Lung (tissue), 12 donors: ENCODE data around the gene SCMH1. TPM values are rescaled to one million over a fixed set of nuclear protein-coding genes. Genes with fewer than 3 reads are reported as not detected.

ENCODE experiments used
- ATAC-seq: fragments of 200-7000 bp; cut with Tn5 transposase; one replicate; pipeline ENCODE4 v1.9.1; 2020; ENCODE audit warnings: moderate number of reproducible peaks; ENCODE audit not compliant: insufficient read depth, low FRiP score
- DNase-seq, 3 donors: peaks; one replicate each; pipeline ENCODE4 v3.0.0-alpha.2; 2013 to 2017
- H3K27ac ChIP-seq, 2 donors: one replicate each; pipeline ENCODE4 v1.5.1; 2013; ENCODE audit warnings: mild to moderate bottlenecking in 2 of 2, moderate library complexity in 2 of 2, control low read depth in 1 of 2, inconsistent platforms in 1 of 2, low read depth in 1 of 2, low read length in 1 of 2
- H3K27me3 ChIP-seq, 3 donors: one replicate each; pipeline ENCODE4 v1.5.1; 2013; ENCODE audit warnings: low read length in 2 of 3; ENCODE audit not compliant: control insufficient read depth in 3 of 3, insufficient read depth in 3 of 3
- H3K36me3 ChIP-seq, 4 donors: one replicate each; pipeline ENCODE4 v1.5.1; 2013; ENCODE audit warnings: low read length in 4 of 4, mild to moderate bottlenecking in 1 of 4, moderate library complexity in 1 of 4; ENCODE audit not compliant: control insufficient read depth in 4 of 4, insufficient read depth in 4 of 4
- H3K4me1 ChIP-seq, 5 donors: one replicate each; pipeline ENCODE4 v1.5.1; 2013; ENCODE audit warnings: low read length in 5 of 5, mild to moderate bottlenecking in 2 of 5, moderate library complexity in 1 of 5; ENCODE audit not compliant: control insufficient read depth in 5 of 5, insufficient read depth in 5 of 5
- H3K4me3 ChIP-seq: one replicate; pipeline ENCODE4 v1.5.1; 2013; ENCODE audit warnings: mild to moderate bottlenecking, control low read depth, moderate library complexity
- H3K9ac ChIP-seq, 2 donors: one replicate each; pipeline ENCODE4 v1.5.1; 2013; ENCODE audit warnings: low read length in 2 of 2, control low read depth in 1 of 2; ENCODE audit not compliant: insufficient read depth in 1 of 2
- H3K9me3 ChIP-seq, 4 donors: one replicate each; pipeline ENCODE4 v1.5.1; 2013; ENCODE audit warnings: low read length in 3 of 4, mild to moderate bottlenecking in 1 of 4, moderate library complexity in 1 of 4; ENCODE audit not compliant: control insufficient read depth in 4 of 4, insufficient read depth in 3 of 4
- WGBS, 2 donors: extraction: QIAGEN DNeasy Blood & Tissue Kit; methylation state at CpG; one replicate each; pipeline ENCODE4 v1.1.7; 2013; 5-methylcytosine and 5-hydroxymethylcytosine counted together
- polyA plus RNA-seq, 2 donors: library from polyadenylated mRNA; stranded (reverse); fragments of 200-250 nt; gene quantifications; one replicate each; pipeline ENCODE4 v1.2.1, GENCODE V29; 2013
- total RNA-seq, 2 donors: library from RNA; depleted of rRNA in 1 of 2; stranded (reverse); fragments of >200 nt in 1 of 2; gene quantifications; one replicate each; pipeline ENCODE4 v1.2.1, GENCODE V29; 2014 to 2021
- TF ChIP-seq, protein P1 (sequence below): IDR thresholded peaks from 2 replicates; pipeline ENCODE4 v1.5.1; 2012; ENCODE audit warnings: mild to moderate bottlenecking; ENCODE audit errors: control extremely low read depth, extremely low read depth
- donor health status: control.
- donor health status: control.
- donor health status: Bipolar disorder and iron deficiency.
- donor health status: healthy.
- donor health status: DM: yes; HTN: yes; CAD: no.

The SCMH1 gene
- total and polyA plus RNA-seq, 4 donors, result 20.7 to 43.5 (median 28.8) TPM

DNA sequence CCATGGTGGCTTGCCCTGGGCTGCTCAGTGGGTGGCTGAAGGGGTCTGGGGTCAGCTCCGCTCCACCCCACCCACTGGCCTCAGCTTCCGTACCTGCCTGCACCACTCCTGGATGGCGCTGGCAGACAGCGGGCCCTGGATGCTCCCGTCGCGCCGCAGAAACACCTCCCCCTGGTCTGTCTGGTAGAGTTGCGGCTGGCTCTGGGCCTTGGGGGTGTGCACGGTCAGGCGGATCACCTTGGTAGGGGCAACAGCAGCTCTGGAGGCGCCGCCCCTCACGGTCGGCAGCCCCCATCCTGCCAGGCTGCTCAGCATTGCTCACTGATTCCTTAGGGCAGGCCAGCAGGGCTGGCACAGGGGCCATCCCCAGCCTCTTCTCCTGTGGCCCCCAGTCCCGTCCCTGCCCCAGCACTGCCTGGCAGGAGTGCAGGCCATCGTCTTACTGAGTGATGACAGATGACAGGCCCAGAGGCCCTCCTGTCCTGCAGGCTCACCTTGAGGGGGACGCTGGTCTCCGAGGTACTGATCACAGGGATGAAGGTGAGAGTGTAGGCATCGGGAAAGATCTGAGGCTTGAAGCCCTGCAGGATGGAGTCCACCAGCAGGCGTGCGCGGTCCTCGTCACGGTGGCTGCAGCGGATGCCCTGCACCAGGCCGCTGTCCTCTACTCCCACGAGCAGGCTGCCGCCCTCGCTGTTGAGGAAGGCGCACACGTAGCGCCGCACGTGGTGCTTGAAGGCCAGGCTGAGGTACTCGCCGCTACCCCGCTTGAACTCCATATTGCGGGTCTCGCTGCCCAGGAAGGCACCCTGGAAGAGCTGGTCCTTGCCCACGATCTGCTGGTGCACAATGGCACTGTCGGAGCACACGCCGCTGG lies 224.7 kb downstream of the SCMH1 start:
- Histone ChIP-seq H3K27me3 (no peaks in the 10 kb centered on the region), H3K9me3 (no peaks in the 10 kb centered on the region), H3K4me1 (peaks cover 0 to 14% (median 9%) of the 10 kb centered on the region in 5 donors), H3K9ac (no peak overlapping the region), H3K27ac (no peak overlapping the region), H3K36me3 (peaks cover 0 to 14% (median under 1%) of the 10 kb centered on the region in 4 donors), H3K4me3 (no peak overlapping the region)
- ATAC-seq (no peak), DNase-seq (no peak)
- 97 to 98% methylated on average over 44 of the region's 44 CpGs for WGBS, 2 donors
- TF ChIP-seq, protein P1, sequence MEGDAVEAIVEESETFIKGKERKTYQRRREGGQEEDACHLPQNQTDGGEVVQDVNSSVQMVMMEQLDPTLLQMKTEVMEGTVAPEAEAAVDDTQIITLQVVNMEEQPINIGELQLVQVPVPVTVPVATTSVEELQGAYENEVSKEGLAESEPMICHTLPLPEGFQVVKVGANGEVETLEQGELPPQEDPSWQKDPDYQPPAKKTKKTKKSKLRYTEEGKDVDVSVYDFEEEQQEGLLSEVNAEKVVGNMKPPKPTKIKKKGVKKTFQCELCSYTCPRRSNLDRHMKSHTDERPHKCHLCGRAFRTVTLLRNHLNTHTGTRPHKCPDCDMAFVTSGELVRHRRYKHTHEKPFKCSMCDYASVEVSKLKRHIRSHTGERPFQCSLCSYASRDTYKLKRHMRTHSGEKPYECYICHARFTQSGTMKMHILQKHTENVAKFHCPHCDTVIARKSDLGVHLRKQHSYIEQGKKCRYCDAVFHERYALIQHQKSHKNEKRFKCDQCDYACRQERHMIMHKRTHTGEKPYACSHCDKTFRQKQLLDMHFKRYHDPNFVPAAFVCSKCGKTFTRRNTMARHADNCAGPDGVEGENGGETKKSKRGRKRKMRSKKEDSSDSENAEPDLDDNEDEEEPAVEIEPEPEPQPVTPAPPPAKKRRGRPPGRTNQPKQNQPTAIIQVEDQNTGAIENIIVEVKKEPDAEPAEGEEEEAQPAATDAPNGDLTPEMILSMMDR, result no peak

DNA sequence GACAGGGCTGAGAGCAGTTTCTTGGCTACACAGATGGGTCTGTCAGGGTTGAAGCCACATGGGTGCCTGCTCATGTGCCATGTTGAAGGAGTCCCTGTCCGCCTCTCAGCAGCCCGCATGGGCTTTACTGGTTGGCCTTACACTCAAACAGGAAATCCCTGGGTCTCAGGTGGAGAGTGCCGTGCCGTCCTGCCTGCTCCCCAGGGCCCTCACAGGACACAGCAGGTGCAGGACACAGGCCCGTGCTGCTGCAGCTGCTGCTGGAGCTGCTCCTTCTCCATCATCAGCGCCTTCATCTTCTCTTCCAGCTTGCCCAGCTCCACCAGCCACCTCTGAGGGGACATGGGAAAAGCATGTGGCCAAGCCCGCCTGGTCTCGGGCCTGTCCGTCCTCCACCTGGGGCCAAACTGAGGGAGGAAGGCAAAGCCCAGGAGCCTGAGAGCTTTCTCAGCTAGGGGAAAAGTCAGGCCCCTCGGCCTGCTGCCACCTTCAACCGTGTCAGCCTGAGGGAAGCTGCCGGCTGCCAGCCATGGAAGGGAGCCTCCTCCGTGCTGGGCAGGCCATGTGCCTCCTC lies 226.1 kb downstream of the SCMH1 start:
- Histone ChIP-seq H3K27ac (no peak overlapping the region), H3K36me3 (peaks cover 2 to 23% (median 4%) of the 10 kb centered on the region in 4 donors), H3K4me1 (peaks cover 0 to 6% (median 2%) of the 10 kb centered on the region in 5 donors), H3K27me3 (no peaks in the 10 kb centered on the region), H3K9ac (no peak overlapping the region), H3K4me3 (no peak overlapping the region), H3K9me3 (no peaks in the 10 kb centered on the region)
- WGBS, 2 donors, result 93 to 95% methylated on average over 13 of the region's 13 CpGs
- TF ChIP-seq, protein P1, result no peak
- DNase-seq (no peak), ATAC-seq (no peak)

DNA sequence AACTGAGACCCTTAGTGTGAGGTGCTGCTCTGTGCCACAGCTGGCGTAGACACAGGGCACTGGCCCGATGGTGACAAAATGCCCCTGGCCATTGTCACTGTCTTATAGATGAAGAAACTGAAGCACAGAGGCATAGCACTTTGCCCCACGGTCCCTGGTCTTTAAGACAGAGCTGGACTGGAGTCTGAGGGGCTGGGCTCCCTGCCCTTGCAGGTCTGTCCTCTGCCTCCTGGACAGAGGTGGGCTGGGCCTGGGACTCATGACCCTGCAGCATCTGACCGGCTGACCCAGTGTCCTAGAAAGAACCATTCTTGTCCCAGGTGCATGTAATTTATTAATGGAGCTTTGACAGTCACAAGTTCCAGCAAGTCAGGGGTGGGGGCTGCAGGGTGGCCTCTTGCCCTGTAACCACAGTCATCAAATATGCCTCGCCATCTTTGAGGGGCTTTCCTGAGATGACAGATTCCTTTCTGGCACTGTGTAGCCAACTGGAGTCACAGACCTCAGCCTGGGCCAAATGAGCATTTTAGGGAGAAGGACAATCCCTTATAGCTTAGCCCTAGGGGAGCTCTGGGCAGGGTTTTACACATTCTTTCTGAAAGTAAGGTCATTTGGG lies 226.7 kb downstream of the SCMH1 start:
- Histone ChIP-seq H3K27me3 (no peaks in the 10 kb centered on the region), H3K27ac (no peak overlapping the region), H3K9me3 (no peaks in the 10 kb centered on the region), H3K36me3 (peaks cover 2 to 25% (median 8%) of the 10 kb centered on the region in 4 donors), H3K4me1 (peaks cover 0 to 6% (median 0%) of the 10 kb centered on the region in 5 donors), H3K4me3 (no peak overlapping the region), H3K9ac (no peak overlapping the region)
- TF ChIP-seq, protein P1, result no peak
- no peak for DNase-seq
- ATAC-seq, result no peak
- WGBS, 2 donors, result 65 to 77% methylated on average over 5 of the region's 5 CpGs
